ENCODE measurements around the gene FGF7. TPM values are rescaled to one million over a fixed set of nuclear protein-coding genes. Genes with fewer than 3 reads are reported as not detected.

Gene FGF7
- total RNA-seq, 1 experiment from 2014 or later = not detected

- Histone ChIP-seq H3K79me1 (ENCODE audit: insufficient read depth, low read depth, low read length, poor library complexity, severe bottlenecking) (no peaks in the 10 kb centered on the region), H4K8ac (replicated peaks; ENCODE audit: insufficient read length, low read depth, low read length) (no peak overlapping the region), H3T11ph (ENCODE audit: low read length) (no peak overlapping the region), H3K4me1 (ENCODE audit: insufficient read depth, low read length) (peaks cover 4% of the 10 kb centered on the region; the same call in 1 of the 2 replicates), H3K27ac (ENCODE audit: insufficient read length, low read depth, low read length) (no peak overlapping the region), H3K14ac (ENCODE audit: insufficient read depth, low read length) (no peak overlapping the region), H3K4me2 (ENCODE audit: insufficient read depth, insufficient read length, low read length) (no peak overlapping the region), H4K20me1 (ENCODE audit: control insufficient read depth, insufficient read depth, insufficient read length) (no peaks in the 10 kb centered on the region), H2BK20ac (ENCODE audit: low read depth, low read length, poor library complexity, severe bottlenecking) (no peak overlapping the region), H3K4ac (ENCODE audit: low read depth, low read length) (no peak overlapping the region), H3K79me2 (ENCODE audit: insufficient read depth, low read length) (no peaks in the 10 kb centered on the region), H2BK5ac (ENCODE audit: insufficient read length, low read length) (no peak overlapping the region), H3K56ac (ENCODE audit: insufficient read length, low read depth, low read length) (no peak overlapping the region), H3K9ac (ENCODE audit: extremely low read depth, insufficient read length, low read length) (no peak overlapping the region), H3K18ac (ENCODE audit: insufficient read length, low read depth, low read length) (no peak overlapping the region), H3K27me3 (ENCODE audit: insufficient read depth, low read length) (no peaks in the 10 kb centered on the region), H4K91ac (ENCODE audit: insufficient read length, low read depth, low read length) (no peak overlapping the region), H2BK120ac (ENCODE audit: low read depth, low read length, poor library complexity, severe bottlenecking) (no peak overlapping the region), H3K23me2 (ENCODE audit: insufficient read length, low read depth, low read length, poor library complexity, severe bottlenecking) (no peaks in the 10 kb centered on the region), H3K9me3 (ENCODE audit: control insufficient read depth, low read depth, low read length) (no peaks in the 10 kb centered on the region), H2AK5ac (ENCODE audit: insufficient read length, low read length) (no peak overlapping the region), H2BK12ac (ENCODE audit: insufficient read length, low read depth, low read length) (no peak overlapping the region), H2AFZ (ENCODE audit: low read length) (no peak overlapping the region), H2BK15ac (ENCODE audit: low read depth, low read length) (no peak overlapping the region), H4K5ac (ENCODE audit: insufficient read length, low read depth, low read length) (no peak overlapping the region), H3K23ac (ENCODE audit: insufficient read length, low read depth, low read length) (no peak overlapping the region)
- H3K4me3 Mint-ChIP-seq = no peak overlapping the region
- H3K27ac Mint-ChIP-seq = peak overlapping the region in 2 of 3 experiments; percentile 7 to 21; a peak in 2 of 7 replicates
- DNase-seq = no peak
- no peaks in the 10 kb centered on the region for H3K9me3 Mint-ChIP-seq
- H3K36me3 Mint-ChIP-seq (ENCODE audit: insufficient read depth in 1 of 3, low read depth in 3 of 3) = no peaks in the 10 kb centered on the region
- H3K4me1 Mint-ChIP-seq = peaks cover 28 to 31% of the 10 kb centered on the region in 2 experiments
- no peaks in the 10 kb centered on the region for H3K27me3 Mint-ChIP-seq (ENCODE audit: low read depth)
- TF ChIP-seq CTCF (conservative IDR thresholded peaks at IDR 0.05) = no peak
These were observed 40.6 kb upstream of the FGF7 start for GRCh38 chr15:49382394-49382793.
